HEK293T (cell line): ENCODE data around the gene CYP39A1.

Source experiments
- CTCF ChIA-PET: fragments of 350-600 bp; formaldehyde crosslinking; extraction: SDS; loops from one replicate; lab custom pipeline; 2021; ENCODE audit warnings: antibody characterized with exemption, inconsistent platforms; lab: Yijun Ruan, JAX
- POLR2A ChIA-PET: fragments of 350-600 bp; formaldehyde crosslinking; extraction: SDS; loops from one replicate; lab custom pipeline; 2020; ENCODE audit warnings: antibody characterized with exemption, inconsistent platforms; lab: Yijun Ruan, JAX
- DNase-seq: peaks from one replicate; pipeline ENCODE4 v3.0.0; 2012; ENCODE audit warnings: mixed read lengths; ENCODE audit errors: extremely low spot score
- ARNT ChIP-seq: fragments of 450-650 bp; IDR thresholded peaks from 2 replicates; pipeline ENCODE4 v1.6.1; 2017; ENCODE audit warnings: mild to moderate bottlenecking
- BHLHE40 ChIP-seq: fragments of 450-650 bp; IDR thresholded peaks from 2 replicates; pipeline ENCODE4 v1.6.1; 2016; ENCODE audit warnings: mild to moderate bottlenecking, moderate library complexity, borderline replicate concordance
- CTBP1 ChIP-seq: fragments of 450-650 bp; IDR thresholded peaks from 2 replicates; pipeline ENCODE4 v1.6.1; 2016; ENCODE audit warnings: borderline replicate concordance
- ELF4 ChIP-seq: fragments of 450-650 bp; IDR thresholded peaks from 2 replicates; pipeline ENCODE4 v1.6.1; 2017; ENCODE audit warnings: antibody characterized with exemption
- FOXA1 ChIP-seq: fragments of 450-650 bp; IDR thresholded peaks from 2 replicates; pipeline ENCODE4 v1.6.1; 2016; ENCODE audit warnings: mild to moderate bottlenecking
- FOXK2 ChIP-seq: fragments of 450-650 bp; IDR thresholded peaks from 2 replicates; pipeline ENCODE4 v1.6.1; 2016; ENCODE audit warnings: mild to moderate bottlenecking
- FOXM1 ChIP-seq: fragments of 450-650 bp; IDR thresholded peaks from 2 replicates; pipeline ENCODE4 v1.6.1; 2017; ENCODE audit warnings: mild to moderate bottlenecking, borderline replicate concordance
- HDGF ChIP-seq: fragments of 450-650 bp; IDR thresholded peaks from 2 replicates; pipeline ENCODE4 v1.6.1; 2017; ENCODE audit warnings: antibody characterized with exemption, borderline replicate concordance
- L3MBTL2 ChIP-seq: fragments of 450-650 bp; conservative IDR thresholded peaks from 2 replicates; pipeline ENCODE4 v1.6.1; 2016; ENCODE audit warnings: mild to moderate bottlenecking
- LEF1 ChIP-seq: fragments of 450-650 bp; IDR thresholded peaks from 2 replicates; pipeline ENCODE4 v1.6.1; 2017; ENCODE audit warnings: mild to moderate bottlenecking, borderline replicate concordance
- NFRKB ChIP-seq: fragments of 450-650 bp; IDR thresholded peaks from 2 replicates; pipeline ENCODE4 v1.6.1; 2016; ENCODE audit warnings: mild to moderate bottlenecking, moderate library complexity
- SP1 ChIP-seq: fragments of 450-650 bp; IDR thresholded peaks from 2 replicates; pipeline ENCODE4 v1.6.1; 2017
- SUZ12 ChIP-seq: fragments of 450-650 bp; IDR thresholded peaks from 2 replicates; pipeline ENCODE4 v1.6.1; 2016; ENCODE audit warnings: mild to moderate bottlenecking
- TARDBP ChIP-seq: fragments of 450-650 bp; IDR thresholded peaks from 2 replicates; pipeline ENCODE4 v1.6.1; 2016
- ZNF384 ChIP-seq: fragments of 450-650 bp; IDR thresholded peaks from 2 replicates; pipeline ENCODE4 v1.6.1; 2016
- TF ChIP-seq, protein P1 (sequence below): fragments of 450-650 bp; IDR thresholded peaks from 2 replicates; pipeline ENCODE4 v1.6.1; 2016

Gene CYP39A1

DNA sequence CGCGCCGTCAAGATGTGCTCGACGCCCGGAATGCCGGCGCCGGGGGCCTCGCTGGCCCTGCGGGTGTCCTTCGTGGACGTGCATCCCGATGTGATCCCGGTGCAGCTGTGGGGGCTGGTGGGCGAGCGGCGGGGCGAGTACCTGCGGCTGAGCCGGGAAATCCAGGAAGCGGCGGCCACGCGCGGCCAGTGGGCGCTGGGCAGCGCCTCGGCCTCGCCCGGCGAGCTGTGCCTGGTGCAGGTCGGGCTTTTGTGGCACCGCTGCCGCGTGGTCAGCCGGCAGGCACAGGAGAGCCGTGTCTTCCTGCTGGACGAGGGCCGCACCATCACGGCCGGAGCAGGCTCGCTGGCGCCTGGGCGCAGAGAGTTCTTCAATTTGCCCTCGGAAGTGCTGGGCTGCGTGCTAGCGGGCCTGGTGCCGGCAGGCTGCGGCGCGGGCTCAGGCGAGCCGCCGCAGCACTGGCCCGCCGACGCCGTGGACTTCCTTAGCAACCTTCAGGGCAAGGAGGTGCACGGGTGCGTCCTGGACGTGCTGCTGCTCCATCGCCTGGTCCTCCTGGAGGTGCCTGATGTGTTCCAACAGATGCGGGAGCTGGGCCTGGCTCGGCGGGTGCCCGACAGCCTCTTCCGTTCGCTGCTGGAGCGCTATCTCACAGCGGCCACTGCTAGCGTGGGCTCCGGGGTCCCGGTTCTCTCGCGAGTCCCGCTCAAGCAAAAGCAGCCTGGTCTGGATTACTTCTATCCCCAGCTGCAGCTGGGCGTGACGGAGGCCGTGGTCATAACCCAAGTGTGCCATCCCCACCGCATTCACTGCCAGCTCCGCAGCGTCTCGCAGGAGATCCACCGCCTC, 35.7 kb upstream of the CYP39A1 start:
- ChIA-PET CTCF (no interaction called here), POLR2A (no interaction called here)
- no peak for DNase-seq
- no peak for TF ChIP-seq L3MBTL2
- TF ChIP-seq CTBP1, result no peak
- TF ChIP-seq, protein P1, sequence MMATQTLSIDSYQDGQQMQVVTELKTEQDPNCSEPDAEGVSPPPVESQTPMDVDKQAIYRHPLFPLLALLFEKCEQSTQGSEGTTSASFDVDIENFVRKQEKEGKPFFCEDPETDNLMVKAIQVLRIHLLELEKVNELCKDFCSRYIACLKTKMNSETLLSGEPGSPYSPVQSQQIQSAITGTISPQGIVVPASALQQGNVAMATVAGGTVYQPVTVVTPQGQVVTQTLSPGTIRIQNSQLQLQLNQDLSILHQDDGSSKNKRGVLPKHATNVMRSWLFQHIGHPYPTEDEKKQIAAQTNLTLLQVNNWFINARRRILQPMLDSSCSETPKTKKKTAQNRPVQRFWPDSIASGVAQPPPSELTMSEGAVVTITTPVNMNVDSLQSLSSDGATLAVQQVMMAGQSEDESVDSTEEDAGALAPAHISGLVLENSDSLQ, result no peak
- TF ChIP-seq NFRKB, result no peak
- TF ChIP-seq TARDBP, result no peak
- TF ChIP-seq LEF1, result no peak
- TF ChIP-seq SUZ12, result no peak
- no peak for TF ChIP-seq FOXA1

DNA sequence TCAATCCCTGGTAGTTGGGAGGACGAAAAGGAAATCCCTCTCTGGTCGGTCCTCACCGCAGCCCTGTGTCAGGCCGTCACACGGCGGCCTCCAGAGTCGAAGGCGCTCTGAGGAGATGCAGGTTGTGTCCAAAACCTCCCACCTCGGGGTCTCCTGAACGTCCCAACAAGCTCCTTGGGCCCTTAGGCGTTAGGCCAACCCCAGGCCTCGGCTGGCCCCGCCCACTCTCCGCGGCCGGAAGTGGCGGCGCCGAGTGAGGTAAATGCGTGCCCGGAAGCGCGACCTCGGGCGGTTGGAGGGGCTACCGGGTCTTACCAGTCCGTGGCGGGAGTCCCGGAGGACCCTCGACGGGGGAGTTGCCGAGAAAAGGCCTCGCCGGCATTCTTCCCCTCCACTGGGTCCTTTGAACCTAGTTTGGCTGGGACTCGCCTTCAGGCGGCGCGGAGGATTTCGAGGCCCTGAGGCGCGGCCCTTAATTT, 35.0 kb upstream of the CYP39A1 start, which contains the start of gene TDRD6:
TSS of gene TDRD6 (plus strand) at position 267 of the 479 bp plus-strand sequence. CDS start 244 bp downstream, outside the sequence.
- POLR2A ChIA-PET, result no interaction called here
- CTCF ChIA-PET, result no interaction called here

DNA sequence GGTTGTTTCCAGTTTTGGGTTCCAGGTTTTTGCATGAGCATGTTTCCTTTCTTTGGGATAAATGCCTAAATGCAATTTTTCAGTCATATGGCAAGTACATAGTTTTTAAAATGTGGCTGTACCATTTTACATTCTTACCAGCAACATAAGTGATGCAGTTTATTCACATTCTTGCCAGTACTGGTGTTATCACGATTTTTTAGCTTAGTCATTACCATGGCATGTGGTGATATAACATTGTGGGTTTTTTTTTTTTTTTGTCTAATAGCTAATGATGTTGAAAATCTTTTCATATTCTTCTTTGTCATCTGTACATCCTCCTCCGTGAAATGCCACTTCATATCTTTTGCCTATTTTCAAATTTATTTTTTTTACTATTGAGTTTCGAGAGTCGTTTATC, 32.2 kb upstream of the CYP39A1 start:
- TF ChIP-seq CTBP1, result no peak
- no peak for TF ChIP-seq FOXA1
- TF ChIP-seq NFRKB, result no peak
- TF ChIP-seq, protein P1, result no peak
- no peak for TF ChIP-seq FOXM1
- TF ChIP-seq ZNF384, result no peak
- no peak for TF ChIP-seq ARNT
- no peak for TF ChIP-seq TARDBP
- no peak for TF ChIP-seq ELF4
- no peak for TF ChIP-seq SUZ12
- DNase-seq, result no peak
- CTCF ChIA-PET, result interaction anchor here (1.0 kb wide), 1 partner anchor 29 kb away, joined by 5 read pairs; no protein-coding TSS in a partner anchor
- POLR2A ChIA-PET, result no interaction called here

More for the DNA sequence above, 35.0 kb upstream of the CYP39A1 start, which contains the start of gene TDRD6:
- DNase-seq, result no peak
- TF ChIP-seq LEF1 (no peak), FOXA1 (no peak), ARNT (no peak), NFRKB (no peak), ZNF384 (no peak), TARDBP (no peak), SP1 (no peak), HDGF (no peak), CTBP1 (no peak)
- TF ChIP-seq, protein P1, result no peak

DNA sequence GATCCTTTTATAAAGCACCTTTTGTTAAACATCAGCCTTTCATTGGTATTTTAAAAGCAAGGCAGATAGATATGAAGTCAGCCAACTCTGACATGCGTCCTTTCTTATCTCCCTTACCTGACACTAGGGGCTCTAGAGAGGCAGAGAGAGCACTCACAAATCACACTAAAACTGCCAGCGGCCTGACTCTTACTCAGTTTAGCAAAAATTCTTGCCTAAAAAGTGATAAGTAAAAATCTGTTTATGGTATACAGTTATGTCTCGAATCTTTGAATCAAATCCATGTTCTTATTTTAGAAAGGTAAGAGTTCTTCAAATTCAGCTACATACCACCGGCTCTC, 24.7 kb upstream of the CYP39A1 start:
- peak; percentile 30 for DNase-seq
- ChIA-PET POLR2A (no interaction called here), CTCF (interaction anchor here (0.6 to 1.2 kb wide), 4 partner anchors 13 to 635 kb away, joined by 3 to 5 read pairs (median 4); no protein-coding TSS in a partner anchor)
- TF ChIP-seq HDGF (no peak), FOXM1 (no peak), FOXA1 (no peak), ARNT (no peak), NFRKB (no peak)
- TF ChIP-seq, protein P1, result peak; percentile 72

DNA sequence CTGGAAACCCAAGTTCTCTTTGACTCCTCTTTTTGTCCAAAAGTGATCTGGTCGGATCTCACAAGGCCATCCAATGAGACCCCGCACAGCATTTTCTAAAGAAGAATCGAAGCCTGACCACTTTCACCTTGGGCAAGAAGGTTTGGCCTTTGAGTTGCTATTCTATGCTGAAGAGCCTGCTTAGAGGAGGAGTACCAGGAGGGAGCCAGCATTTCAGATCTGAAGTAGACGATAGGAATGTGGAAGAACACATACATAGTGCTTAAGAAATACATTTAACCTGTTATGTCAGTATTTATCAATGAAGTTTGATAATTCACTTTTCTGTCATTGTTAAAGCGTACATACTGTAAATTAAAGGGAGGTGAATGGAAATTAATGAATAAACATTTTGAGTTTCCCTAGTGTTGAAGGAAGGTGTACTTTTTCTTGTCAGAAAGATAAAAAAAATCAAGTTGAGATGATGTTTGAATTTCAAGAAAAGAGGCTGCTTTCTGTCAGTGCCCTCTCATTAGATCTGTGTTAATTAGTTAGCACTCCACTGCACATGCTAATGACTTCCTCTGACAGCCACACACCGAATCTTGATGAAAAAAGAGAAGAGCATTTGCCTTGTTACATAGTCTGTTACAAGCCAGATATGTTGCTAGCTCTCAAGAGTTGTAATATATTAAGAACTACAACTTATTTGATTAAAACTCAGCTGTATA, 24.1 kb upstream of the CYP39A1 start:
- CTCF ChIA-PET, result interaction anchor here (0.6 to 1.2 kb wide), 4 partner anchors 12 to 635 kb away, joined by 3 to 5 read pairs (median 4); no protein-coding TSS in a partner anchor

More for the DNA sequence above, 24.1 kb upstream of the CYP39A1 start:
- POLR2A ChIA-PET, result no interaction called here
- DNase-seq, result no peak
- TF ChIP-seq, protein P1, result no peak
- TF ChIP-seq ARNT (no peak), SP1 (no peak), FOXK2 (no peak), NFRKB (no peak), BHLHE40 (no peak), SUZ12 (no peak), CTBP1 (no peak), LEF1 (no peak), TARDBP (no peak), FOXA1 (no peak), ELF4 (no peak), FOXM1 (no peak), HDGF (no peak), L3MBTL2 (no peak), ZNF384 (no peak)
